Measurements from ENCODE around the gene SRP68. TPM values are rescaled to one million over a fixed set of nuclear protein-coding genes. Genes with fewer than 3 reads are reported as not detected.

Gene SRP68
- total and polyA plus RNA-seq, 2 of the 8 experiments (the other 6 are each of a cell fraction or from before 2014, with no cell fraction given), result 57.7 to 83.5 TPM

GRCh38 chr17:76014100-76014924 is 58.0 kb downstream of the SRP68 start:
- Histone ChIP-seq H3K27ac (ENCODE audit: low read depth, low read length) (no peak overlapping the region), H2BK15ac (ENCODE audit: low read length) (no peak overlapping the region), H3K56ac (replicated peaks; ENCODE audit: insufficient read length, low read depth, low read length) (no peak overlapping the region), H3K79me1 (ENCODE audit: low read depth, low read length) (no peaks in the 10 kb centered on the region), H3K9me3 (ENCODE audit: insufficient read depth in 2 of 2, low read depth in 1 of 2, low read length in 1 of 2) (no peaks in the 10 kb centered on the region; a peak in 1 of 4 replicates), H2BK12ac (ENCODE audit: low read depth, low read length) (peak overlapping the region; percentile 33; the same call in 1 of the 2 replicates), H3K14ac (ENCODE audit: insufficient read length) (no peak overlapping the region), H2AFZ (ENCODE audit: low read length) (no peak overlapping the region; the same call in 1 of the 2 replicates), H3K9ac (replicated peaks in 1 of 4; ENCODE audit: extremely low read depth in 1 of 4, low read depth in 3 of 4, low read length in 3 of 4) (no peak overlapping the region), H3K4me2 (ENCODE audit: insufficient read depth in 1 of 2, low read depth in 2 of 2, low read length in 2 of 2) (no peak overlapping the region), H2AK5ac (ENCODE audit: low read depth, low read length) (no peak overlapping the region), H4K20me1 (replicated peaks in 1 of 2; ENCODE audit: control insufficient read depth in 1 of 2, insufficient read depth in 2 of 2, low read length in 2 of 2) (no peaks in the 10 kb centered on the region), H4K8ac (ENCODE audit: extremely low read depth, insufficient read depth, low read length) (peak overlapping the region; percentile 83; the same call in 1 of the 2 replicates), H3K18ac (ENCODE audit: extremely low read depth, low read length) (peak overlapping the region; percentile 78), H3K27me3 (replicated peaks in 1 of 4; ENCODE audit: control insufficient read depth in 3 of 4, extremely low read depth in 1 of 4, insufficient read depth in 3 of 4, low read length in 3 of 4) (no peaks in the 10 kb centered on the region; a peak in 1 of 7 replicates), H3K4ac (replicated peaks; ENCODE audit: insufficient read length, low read depth, low read length) (no peak overlapping the region), H4K91ac (replicated peaks; ENCODE audit: insufficient read length, low read length) (peak overlapping the region; percentile 85), H2BK5ac (ENCODE audit: low read depth, low read length) (no peak overlapping the region), H3K4me1 (replicated peaks in 1 of 4; ENCODE audit: control insufficient read depth in 3 of 4, insufficient read depth in 4 of 4, low read length in 3 of 4) (peaks cover 0 to 2% (median under 1%) of the 10 kb centered on the region in 4 experiments; a peak in 3 of 7 replicates), H3K23ac (ENCODE audit: insufficient read length) (no peak overlapping the region), H3K4me3 (ENCODE audit: extremely low read depth in 1 of 4, insufficient read depth in 2 of 4, low read depth in 3 of 4, low read length in 4 of 4) (no peak overlapping the region), H3K79me2 (ENCODE audit: control insufficient read depth in 1 of 2, insufficient read depth in 2 of 2, low read length in 2 of 2) (no peaks in the 10 kb centered on the region), H3K23me2 (ENCODE audit: low read depth, low read length) (no peaks in the 10 kb centered on the region), H3K36me3 (ENCODE audit: control insufficient read depth in 2 of 4, insufficient read depth in 4 of 4, low read length in 3 of 4) (no peaks in the 10 kb centered on the region), H2BK120ac (replicated peaks; ENCODE audit: low read depth, low read length) (peak overlapping the region; percentile 15), H2BK20ac (ENCODE audit: low read length) (no peak overlapping the region; the same call in 1 of the 2 replicates), H4K5ac (ENCODE audit: insufficient read length, low read depth, low read length) (no peak overlapping the region)
- ChIA-PET CTCF (ENCODE audit: partially characterized antibody) (interaction anchor here (0.6 to 32.0 kb wide), 53 partner anchors 8 to 616 kb away, joined by 3 to 885 read pairs (median 4); partner anchors contain the start of genes CDK3, EVPL, MRPL38 and TRIM47), POLR2A (ENCODE audit: partially characterized antibody) (interaction anchor here (0.6 to 2.0 kb wide), 10 partner anchors 9 to 718 kb away, joined by 3 to 9 read pairs (median 4); partner anchors contain the start of genes MRPL38 and ZACN)
- DNase-seq (ENCODE audit: low read depth in 1 of 2, low spot score in 2 of 2), result peak; percentile 83 to 89
- WGBS, 2 experiments (ENCODE audit: extremely low coverage in 1 of 2, insufficient coverage in 1 of 2, insufficient read length in 1 of 2, insufficient replicate concordance in 2 of 2, low coverage in 1 of 2, low lambda C conversion rate in 2 of 2, missing lambda C conversion rate in 1 of 2), result 48% methylated on average over 14 of the region's 19 CpGs; no CpG with 5 or more reads in 1 of the 2 experiments
- no peak for FAIRE-seq
- TF ChIP-seq BCL11A (IDR thresholded peaks at IDR 0.05; ENCODE audit: low read depth in 2 of 2, low read length in 2 of 2) (no peak), POLR2AphosphoS5 (IDR thresholded peaks at IDR 0.05; ENCODE audit: low read depth, low read length) (no peak), SRF (IDR thresholded peaks at IDR 0.05; ENCODE audit: low read depth, low read length) (no peak), RBBP5 (IDR thresholded peaks at IDR 0.05; ENCODE audit: borderline replicate concordance, low read depth, low read length) (no peak), KDM5A (IDR thresholded peaks at IDR 0.05; ENCODE audit: low read length) (no peak), JUN (IDR thresholded peaks at IDR 0.05; ENCODE audit: low read depth, low read length) (no peak), KDM1A (IDR thresholded peaks at IDR 0.05; ENCODE audit: borderline replicate concordance, low read length) (peak; percentile 9; the same call in 1 of the 2 replicates), EGR1 (IDR thresholded peaks at IDR 0.05; ENCODE audit: borderline replicate concordance, low read depth, low read length) (no peak), GTF2F1 (IDR thresholded peaks at IDR 0.05; ENCODE audit: borderline replicate concordance, low read depth, low read length) (no peak), YY1 (IDR thresholded peaks at IDR 0.05; ENCODE audit: low read depth, low read length) (no peak), SIX5 (IDR thresholded peaks at IDR 0.05; ENCODE audit: low read depth, low read length) (no peak), EP300 (IDR thresholded peaks at IDR 0.05; ENCODE audit: borderline replicate concordance in 1 of 2, low read depth in 2 of 2, low read length in 2 of 2) (peak in 1 of 2 experiments; percentile 65; a peak in 1 of 3 replicates)

All from H1 (cell line).